Stimulated activated CD8-positive, alpha-beta memory T cell treated with anti-CD3 and anti-CD28 coated beads, Interleukin-7, amount 100 ng/mL, for 1 hour (primary cell): ENCODE measurements around the gene TTC19.
A peak's percentile ranks its signal among the peaks of the same experiment; 100 is the strongest.

Experiments
- DNase-seq, 2 donors: peaks; one replicate each; pipeline ENCODE4 v3.0.0-alpha.2; 2020; ENCODE audit warnings: low read depth in 2 of 2

Gene TTC19

DNA sequence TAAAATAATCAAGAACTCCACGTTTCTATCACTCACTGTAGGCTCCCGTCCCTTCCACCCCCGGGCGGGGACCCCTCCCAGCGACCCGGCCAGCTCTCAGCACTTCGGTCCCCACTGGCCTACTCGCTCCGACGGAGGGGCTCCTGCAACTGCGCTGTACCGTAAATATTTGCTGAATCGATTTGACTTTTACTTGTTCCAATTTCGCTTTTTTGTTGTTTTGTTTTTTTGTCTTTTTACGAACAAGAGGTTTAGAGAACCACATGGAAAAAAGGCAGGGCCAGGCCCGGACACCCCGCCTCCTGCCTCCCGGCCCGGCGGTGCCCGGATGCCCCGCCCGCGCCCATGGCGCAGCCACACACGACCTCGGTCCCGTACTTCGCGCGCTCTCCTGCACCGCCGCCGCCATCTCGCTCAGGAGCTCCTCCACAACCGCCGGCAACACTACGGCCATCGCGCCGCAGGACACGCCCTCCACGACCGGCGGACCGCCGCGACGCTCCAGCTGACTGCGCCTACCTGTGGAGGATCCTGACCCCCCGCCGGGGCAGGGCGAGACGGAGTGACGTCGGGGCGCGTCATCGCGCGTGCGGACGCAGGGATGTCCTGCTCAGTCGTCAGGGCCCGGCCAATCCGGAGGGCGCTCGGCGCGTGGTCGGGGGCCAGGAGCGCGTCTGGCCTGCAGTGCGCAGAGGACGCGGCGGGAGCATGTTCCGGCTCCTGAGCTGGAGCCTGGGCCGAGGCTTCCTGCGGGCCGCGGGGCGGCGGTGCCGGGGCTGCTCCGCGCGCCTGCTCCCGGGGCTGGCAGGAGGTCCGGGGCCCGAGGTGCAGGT is at the start of gene TTC19, which contains the start of gene ZSWIM7:
Gene TTC19, plus strand, starts transcription at position 684 of the 833 bp plus-strand sequence. Its CDS starts 25 bp downstream, at position 709.
Gene ZSWIM7, minus strand, starts transcription at position 564 of the 833 bp plus-strand sequence. Its CDS starts 110 bp downstream, at position 454.
- peak; percentile 80 for DNase-seq

DNA sequence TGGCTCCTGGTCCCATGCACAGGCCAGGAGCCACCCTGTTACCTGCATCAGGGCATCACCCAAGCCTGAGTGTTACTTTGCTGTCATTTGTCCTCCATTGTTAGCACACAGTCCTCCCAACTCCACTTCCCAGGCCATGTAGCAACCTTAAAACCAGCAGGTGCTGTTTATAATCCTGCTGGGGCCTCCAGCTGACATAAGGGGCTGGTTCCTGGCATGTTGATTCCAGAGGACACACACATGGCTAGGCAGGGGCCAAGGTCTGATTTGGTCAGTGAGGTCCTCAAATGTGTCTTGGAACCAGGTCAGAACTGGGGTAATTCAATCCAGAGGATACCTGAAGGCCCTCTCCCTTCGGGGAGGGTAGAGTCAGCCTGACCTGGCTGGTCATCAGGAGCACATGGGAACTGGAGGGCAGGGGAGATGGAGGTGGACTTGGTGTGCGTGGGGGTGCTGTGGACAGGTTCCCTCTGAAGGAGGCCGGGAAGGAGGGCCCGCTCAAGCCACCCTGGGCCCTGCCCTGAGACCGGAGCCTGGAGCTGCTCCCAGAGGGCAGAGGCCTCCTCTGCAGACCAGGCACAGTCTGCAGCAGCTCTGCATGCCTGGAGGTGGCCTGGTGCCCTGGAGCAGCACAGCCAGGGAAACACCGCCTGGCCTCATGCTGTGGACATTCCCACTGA is 48.1 kb upstream of the TTC19 start:
- DNase-seq: no peak

DNA sequence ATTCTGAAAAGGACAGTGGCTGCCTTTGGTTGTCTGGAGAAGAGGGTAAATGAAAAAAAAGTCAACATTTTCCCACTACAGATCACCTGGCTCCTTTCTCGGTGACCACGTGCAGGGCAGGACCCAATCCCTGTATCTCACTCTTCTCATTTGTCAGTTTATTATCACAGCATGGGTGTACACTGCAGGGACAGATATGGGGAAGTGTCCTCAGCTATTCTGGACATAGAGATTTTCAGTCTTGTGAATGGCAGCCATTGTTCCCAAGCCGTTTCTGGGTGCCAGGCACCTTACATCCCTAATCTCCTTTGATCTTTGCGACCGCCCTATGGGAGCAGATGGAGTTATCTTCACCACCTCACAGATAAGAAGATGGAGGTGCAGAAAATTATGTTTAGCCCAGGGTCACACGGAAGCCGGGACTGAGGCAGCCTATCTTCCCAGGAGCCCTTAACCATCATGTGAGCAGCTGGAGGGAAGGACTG is 47.5 kb upstream of the TTC19 start:
- DNase-seq: no peak

DNA sequence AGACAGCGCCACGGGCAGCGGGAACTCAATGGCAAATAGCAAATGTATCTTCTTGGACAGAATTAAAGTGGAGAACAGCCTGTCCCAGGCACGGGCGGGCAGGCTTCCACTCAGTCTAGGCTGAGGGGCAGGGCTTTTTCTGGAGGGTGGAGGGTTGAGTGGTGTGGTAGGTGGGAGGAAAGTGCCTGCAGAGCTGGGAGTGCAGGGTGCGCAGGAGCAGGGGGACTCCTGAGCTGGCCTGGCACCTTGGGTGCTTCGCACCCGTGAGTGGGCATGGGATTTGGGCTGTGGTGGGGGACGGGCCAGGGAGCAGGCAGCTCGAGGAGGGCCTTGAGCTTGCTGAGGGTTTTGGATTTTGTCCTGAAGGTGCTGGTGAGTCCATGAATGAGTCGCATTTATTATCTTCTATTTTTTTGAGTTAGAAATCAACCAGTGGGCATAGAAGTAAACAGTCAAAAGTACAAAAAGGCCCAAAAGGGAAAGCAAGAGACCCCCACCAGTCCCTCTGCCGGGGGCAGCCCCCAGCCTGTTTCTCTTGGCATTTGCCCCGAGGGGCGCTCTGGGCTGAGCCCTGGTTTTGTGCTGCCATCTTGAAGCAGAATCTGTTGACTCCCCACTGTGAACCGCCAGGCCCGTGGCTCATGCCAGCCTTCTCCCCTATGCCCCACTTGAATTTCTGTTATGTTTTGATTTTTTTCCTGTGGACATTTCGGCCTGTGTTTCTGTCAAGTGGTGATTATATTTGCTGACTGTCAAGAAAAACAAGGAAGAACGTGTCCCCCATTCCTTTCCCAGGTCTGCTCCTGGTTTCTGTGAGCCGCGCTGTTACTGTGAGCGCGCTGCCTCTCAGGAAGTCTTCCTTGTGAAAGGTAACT is 46.5 kb upstream of the TTC19 start:
- no peak for DNase-seq

- DNase-seq: no peak
Measured at GRCh38 chr17:15954222-15954621, 45.4 kb upstream of the TTC19 start.

- DNase-seq: no peak
Measured at GRCh38 chr17:15955793-15956541, 43.7 kb upstream of the TTC19 start.

DNA sequence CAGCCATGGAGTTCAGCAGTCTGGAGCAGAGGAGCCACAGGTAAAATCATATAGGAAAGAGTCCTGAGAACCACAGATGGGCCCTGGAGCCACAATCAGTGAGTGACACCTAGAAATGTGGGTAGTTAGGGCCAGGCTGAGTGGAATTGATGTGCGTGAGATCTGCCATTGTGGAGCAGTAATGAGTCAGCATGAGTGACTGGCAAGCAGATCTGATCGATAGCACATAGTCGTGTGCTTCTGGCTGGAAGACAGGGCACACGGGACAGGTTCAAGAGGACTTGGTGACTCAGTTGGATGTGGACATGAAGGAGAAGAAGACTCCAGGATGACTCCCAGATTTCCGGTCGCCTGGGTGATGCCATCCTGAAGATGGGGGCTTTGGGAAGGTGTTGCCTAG is 42.4 kb upstream of the TTC19 start:
- DNase-seq: no peak

- no peak for DNase-seq
Measured at GRCh38 chr17:15957608-15958307, 41.9 kb upstream of the TTC19 start.

- DNase-seq: no peak
Measured at GRCh38 chr17:15958484-15958854, 41.2 kb upstream of the TTC19 start.

DNA sequence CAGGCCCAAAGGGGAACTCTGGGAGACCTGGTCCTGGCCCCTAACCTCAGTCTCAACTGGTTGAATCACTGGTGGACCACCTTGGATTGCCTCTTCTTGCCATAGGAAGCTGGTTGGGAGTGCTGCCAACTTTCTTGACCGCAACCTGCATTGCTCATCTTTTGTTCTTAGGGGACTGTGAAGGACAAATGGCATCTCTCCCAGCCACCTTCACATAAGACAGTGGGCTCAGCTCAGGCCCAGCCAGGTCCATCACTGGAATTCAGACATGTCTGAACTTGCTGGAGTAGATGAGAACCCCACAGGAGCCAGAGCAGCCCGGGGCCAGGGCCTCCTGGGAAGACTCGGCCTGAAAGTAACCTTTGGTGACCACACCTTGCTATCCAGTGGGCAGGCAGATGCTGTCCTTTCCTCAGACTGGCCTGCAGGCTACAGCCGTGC is 35.9 kb upstream of the TTC19 start:
- no peak for DNase-seq

DNA sequence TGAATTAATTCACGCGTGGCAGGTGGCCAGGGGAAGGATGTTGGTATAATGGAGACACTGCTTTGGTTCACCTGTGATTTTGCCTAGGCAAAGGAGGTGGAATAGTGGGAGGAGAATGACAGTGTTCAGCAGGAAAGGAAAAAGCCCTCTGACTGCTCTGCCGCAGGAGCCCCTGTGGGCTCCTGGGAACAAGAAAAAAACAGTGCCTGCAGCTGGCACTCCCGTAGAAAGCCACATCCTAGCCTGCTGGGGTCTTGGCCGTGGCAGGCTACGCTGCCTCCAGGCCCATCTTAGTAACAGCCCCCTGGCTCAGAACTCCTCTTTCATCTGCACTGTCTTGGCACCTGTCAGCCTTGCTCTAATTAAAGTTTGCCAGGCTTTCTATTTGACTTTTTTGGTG is 34.1 kb upstream of the TTC19 start:
- no peak for DNase-seq

DNA sequence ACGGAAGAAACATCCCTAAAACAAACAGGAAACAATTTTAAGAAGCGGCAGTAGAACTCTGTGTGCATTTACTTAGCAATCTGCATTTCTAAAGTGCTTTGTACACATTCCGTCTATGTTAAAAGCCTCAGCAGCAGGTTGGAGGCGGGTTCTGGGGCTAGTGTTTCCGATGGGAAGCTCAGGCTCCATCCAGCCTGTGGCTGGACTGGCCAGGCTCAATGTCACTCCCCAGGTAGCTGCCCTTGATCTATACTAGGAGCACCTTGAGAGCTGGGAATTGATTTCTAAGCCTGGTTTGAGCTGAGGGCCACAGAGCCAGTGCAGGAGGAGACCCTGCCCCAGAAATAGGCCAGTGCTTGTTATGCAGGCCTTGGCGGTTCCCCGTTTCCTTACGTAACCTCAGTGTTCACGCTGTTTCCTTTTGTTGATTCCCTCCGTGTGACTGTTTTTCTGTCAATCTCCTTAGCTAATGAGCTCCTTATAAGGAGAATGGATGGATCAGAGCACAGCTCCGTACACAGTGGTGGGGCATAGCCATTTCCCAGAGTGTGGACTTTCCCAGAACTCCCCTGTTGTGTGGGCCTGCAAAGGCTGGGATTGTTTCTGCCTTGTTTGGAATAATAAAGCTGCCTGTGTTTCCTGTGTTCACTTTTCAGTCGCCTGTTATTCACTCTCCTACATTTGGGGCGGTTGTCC is 33.3 kb upstream of the TTC19 start:
- DNase-seq: no peak

DNA sequence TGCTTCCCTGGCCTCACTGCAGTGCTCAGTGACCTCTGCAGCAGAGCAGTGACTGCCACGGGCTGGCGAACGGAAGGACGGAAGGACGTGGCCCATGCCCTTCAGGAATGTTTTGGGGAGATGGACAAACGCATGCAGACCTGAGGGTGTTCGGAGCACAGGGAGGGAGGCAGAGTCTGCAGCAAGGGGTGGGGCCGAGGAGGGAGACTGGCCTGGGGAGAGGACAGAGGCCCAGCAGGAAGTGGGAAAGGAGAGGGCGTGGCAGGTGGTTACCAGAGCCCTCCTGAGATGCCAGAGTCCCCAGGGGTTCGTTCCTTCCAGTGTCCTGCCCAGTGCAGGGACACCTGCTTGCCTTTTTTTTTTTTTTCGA is 32.8 kb upstream of the TTC19 start:
- DNase-seq: no peak

DNA sequence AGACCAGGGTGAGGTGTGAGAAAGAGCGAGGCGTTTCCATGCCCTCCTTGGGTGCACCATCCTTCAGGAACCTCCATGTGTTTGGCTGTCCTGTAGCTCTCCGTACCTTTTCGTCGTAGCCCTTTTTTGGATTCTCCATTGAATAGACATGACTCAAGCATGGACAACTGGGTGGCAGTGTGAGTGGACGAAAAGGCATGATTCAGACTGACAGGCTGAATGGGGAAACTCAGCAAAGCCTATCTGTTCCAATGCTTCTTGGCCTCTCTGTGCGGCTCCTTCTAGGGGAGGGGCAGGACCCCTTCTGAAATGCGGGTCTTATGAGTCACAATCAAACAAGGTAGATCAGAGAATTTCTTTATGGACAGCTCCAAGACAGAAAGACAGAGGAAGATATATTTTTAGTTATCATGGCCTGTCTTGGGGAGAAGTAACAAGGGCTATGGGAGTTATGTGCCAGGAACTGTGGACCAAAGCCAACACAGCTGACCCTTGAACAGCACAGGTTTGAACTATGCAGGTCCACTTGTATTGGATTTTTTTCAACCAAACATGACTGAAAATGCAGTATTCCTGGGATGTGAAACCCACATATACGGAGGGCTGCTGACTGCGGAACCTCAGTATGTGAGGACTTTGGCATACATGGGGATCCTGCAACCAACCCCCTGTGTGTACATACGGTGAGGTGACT is 31.8 kb upstream of the TTC19 start:
- no peak for DNase-seq

DNA sequence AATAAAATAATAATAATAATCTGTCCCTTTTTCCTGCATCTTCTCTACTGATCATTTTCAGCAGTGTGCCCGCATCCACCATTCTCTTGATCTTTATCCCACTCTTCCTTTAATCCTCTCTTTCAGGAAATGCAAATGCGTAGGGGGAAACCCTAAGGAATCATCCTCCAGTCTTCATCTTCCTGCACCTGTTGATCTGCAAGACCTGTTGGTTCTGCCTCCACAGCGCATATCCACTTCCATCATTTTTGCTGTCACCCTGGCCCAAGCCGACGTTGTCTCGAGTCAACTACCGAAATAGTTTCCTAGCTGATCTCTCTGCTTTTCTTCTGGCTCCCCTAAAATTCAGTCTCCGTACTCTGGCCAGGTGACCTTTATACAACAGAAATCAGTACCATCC is 30.2 kb upstream of the TTC19 start:
- no peak for DNase-seq

DNA sequence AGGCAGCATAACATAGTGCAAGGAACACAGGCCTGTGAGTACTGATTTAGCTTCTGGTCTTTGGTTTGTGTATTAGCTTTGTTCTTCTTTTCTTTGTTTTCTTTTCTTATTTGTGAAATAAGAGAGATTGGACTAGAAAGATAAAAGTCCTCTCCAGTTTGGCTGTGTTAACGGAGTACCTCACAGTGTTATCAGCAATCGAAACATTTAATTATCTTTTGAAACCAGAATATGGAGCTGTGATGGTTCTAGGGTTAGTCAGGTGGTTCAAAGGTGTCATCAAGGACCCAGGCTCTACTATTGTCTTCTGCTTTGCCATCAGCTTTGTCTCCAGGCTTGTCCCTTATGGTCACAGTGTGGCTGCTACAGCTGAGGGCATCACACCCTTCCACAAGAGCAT is 29.1 kb upstream of the TTC19 start:
- no peak for DNase-seq

DNA sequence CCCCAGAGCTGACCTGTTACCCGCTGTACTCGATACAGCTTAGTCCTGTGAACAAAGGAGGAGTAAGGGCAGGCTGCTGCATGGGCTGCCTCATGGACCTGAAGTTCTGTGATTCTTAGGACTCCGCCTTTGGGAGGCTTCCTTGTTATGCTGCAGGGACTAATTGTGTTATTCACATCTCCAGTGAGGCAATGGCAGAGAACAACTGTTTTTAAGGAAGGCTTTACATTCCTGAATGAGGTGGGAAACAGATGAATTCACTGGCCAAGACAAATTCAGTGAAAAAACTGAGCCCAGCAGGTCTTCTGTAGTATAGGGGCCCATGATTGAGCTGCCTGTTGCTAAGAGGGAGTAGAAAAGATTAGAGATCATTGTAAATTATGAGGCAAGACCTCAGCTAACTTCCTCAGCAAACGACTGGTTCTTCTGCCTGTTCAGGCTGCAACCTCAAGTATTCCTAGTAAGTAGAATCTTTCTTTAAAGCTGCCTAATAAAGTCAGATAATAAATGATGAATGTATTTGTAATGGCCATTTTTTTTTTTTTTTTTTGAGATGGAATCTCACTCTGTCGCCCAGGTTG is 28.4 kb upstream of the TTC19 start:
- DNase-seq: no peak

DNA sequence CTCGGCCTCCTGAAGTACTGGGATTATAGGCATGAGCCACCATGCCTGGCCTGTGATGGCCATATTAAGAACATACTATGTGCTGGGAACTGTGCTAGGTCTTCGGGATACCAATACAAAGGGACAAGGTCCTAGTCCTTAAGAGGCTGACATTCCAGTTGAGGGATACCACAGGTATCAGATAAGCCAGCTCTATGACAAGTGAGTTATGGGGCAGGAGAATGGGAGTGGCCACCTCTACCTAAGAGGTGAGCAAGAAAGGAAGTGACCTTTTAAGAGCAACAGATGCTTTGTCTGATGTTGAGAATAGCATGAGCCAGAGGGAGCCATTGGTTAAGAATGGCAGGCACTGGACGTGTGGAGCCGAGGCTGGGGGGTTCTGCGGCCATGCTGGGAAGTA is 27.7 kb upstream of the TTC19 start:
- DNase-seq: no peak

DNA sequence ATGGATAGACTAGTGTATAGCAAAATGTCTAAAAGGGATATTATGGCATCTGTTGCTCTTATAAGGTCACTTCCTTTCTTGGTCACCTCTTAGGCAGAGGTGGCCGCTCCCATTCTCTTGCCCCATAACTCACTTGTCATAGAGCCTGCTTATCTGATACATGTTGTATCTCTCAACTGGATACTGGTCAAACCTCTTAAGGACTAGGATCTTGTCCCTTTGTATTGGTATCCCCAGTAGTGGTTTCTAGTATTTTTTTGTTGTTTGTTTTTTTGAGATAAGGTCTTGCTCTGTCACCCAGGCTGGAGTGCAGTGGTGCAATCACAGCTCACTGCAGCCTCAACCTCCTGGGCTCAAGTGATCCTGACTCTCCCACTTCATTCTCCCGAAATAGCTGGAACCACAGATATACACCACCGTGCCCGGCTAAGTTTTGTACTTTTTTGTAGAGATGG is 27.1 kb upstream of the TTC19 start:
- DNase-seq: no peak
